ENCODE measurements around the gene CDHR1. TPM values are rescaled to one million over a fixed set of nuclear protein-coding genes. Genes with fewer than 3 reads are reported as not detected.

CDHR1 gene
- total RNA-seq, 1 experiment from 2014 or later, result 6.6 TPM

- Histone ChIP-seq H2BK12ac (ENCODE audit: insufficient read length, low read depth, low read length) (no peak overlapping the region), H2AFZ (ENCODE audit: low read length) (no peak overlapping the region), H3K9me3 (ENCODE audit: control insufficient read depth, low read depth, low read length) (no peaks in the 10 kb centered on the region), H4K8ac (replicated peaks; ENCODE audit: insufficient read length, low read depth, low read length) (no peak overlapping the region), H3K56ac (ENCODE audit: insufficient read length, low read depth, low read length) (no peak overlapping the region), H2BK5ac (ENCODE audit: insufficient read length, low read length) (no peak overlapping the region), H3K23me2 (ENCODE audit: insufficient read length, low read depth, low read length, poor library complexity, severe bottlenecking) (peaks cover 12% of the 10 kb centered on the region), H3K4ac (ENCODE audit: low read depth, low read length) (no peak overlapping the region), H3K27ac (ENCODE audit: insufficient read length, low read depth, low read length) (no peak overlapping the region), H3K79me2 (ENCODE audit: insufficient read depth, low read length) (no peaks in the 10 kb centered on the region), H2AK5ac (ENCODE audit: insufficient read length, low read length) (no peak overlapping the region), H3K14ac (ENCODE audit: insufficient read depth, low read length) (no peak overlapping the region), H4K91ac (ENCODE audit: insufficient read length, low read depth, low read length) (no peak overlapping the region), H3K79me1 (ENCODE audit: insufficient read depth, low read depth, low read length, poor library complexity, severe bottlenecking) (no peaks in the 10 kb centered on the region), H3K4me2 (ENCODE audit: insufficient read depth, insufficient read length, low read length) (no peak overlapping the region), H3K9ac (ENCODE audit: extremely low read depth, insufficient read length, low read length) (no peak overlapping the region), H4K5ac (ENCODE audit: insufficient read length, low read depth, low read length) (no peak overlapping the region), H3T11ph (ENCODE audit: low read length) (no peak overlapping the region), H4K20me1 (ENCODE audit: control insufficient read depth, insufficient read depth, insufficient read length) (no peaks in the 10 kb centered on the region), H3K4me1 (ENCODE audit: insufficient read depth, low read length) (no peaks in the 10 kb centered on the region; the same call in 1 of the 2 replicates), H3K23ac (ENCODE audit: insufficient read length, low read depth, low read length) (no peak overlapping the region), H3K27me3 (ENCODE audit: insufficient read depth, low read length) (peaks cover 17% of the 10 kb centered on the region), H2BK120ac (ENCODE audit: low read depth, low read length, poor library complexity, severe bottlenecking) (no peak overlapping the region), H3K18ac (ENCODE audit: insufficient read length, low read depth, low read length) (no peak overlapping the region), H2BK15ac (ENCODE audit: low read depth, low read length) (no peak overlapping the region), H2BK20ac (ENCODE audit: low read depth, low read length, poor library complexity, severe bottlenecking) (no peak overlapping the region)
- DNase-seq, result no peak
- Mint-ChIP-seq H3K27ac (no peak overlapping the region), H3K9me3 (no peaks in the 10 kb centered on the region), H3K36me3 (ENCODE audit: insufficient read depth in 1 of 3, low read depth in 3 of 3) (peaks cover 0 to 2% (median 0%) of the 10 kb centered on the region in 3 experiments; a peak in 3 of 7 replicates), H3K4me1 (peaks cover 7 to 9% of the 10 kb centered on the region in 2 experiments), H3K4me3 (no peak overlapping the region; a peak in 2 of 5 replicates), H3K27me3 (ENCODE audit: low read depth) (peaks cover 60% of the 10 kb centered on the region)
- WGBS (ENCODE audit: extremely low coverage, insufficient read length, low lambda C conversion rate), result no CpG with 5 or more reads among the region's 4 CpGs
- TF ChIP-seq, protein P1, sequence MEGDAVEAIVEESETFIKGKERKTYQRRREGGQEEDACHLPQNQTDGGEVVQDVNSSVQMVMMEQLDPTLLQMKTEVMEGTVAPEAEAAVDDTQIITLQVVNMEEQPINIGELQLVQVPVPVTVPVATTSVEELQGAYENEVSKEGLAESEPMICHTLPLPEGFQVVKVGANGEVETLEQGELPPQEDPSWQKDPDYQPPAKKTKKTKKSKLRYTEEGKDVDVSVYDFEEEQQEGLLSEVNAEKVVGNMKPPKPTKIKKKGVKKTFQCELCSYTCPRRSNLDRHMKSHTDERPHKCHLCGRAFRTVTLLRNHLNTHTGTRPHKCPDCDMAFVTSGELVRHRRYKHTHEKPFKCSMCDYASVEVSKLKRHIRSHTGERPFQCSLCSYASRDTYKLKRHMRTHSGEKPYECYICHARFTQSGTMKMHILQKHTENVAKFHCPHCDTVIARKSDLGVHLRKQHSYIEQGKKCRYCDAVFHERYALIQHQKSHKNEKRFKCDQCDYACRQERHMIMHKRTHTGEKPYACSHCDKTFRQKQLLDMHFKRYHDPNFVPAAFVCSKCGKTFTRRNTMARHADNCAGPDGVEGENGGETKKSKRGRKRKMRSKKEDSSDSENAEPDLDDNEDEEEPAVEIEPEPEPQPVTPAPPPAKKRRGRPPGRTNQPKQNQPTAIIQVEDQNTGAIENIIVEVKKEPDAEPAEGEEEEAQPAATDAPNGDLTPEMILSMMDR (conservative IDR thresholded peaks at IDR 0.05), result no peak
These were observed 1.7 kb downstream of the CDHR1 start for GRCh38 chr10:84196083-84196482.

Data from H9 (cell line).